ENCODE measurements around the gene TCHHL1. TPM values are rescaled to one million over a fixed set of nuclear protein-coding genes. Genes with fewer than 3 reads are reported as not detected.

The TCHHL1 gene
- total and polyA plus RNA-seq, 2 of the 13 experiments (the other 11 are each of a cell fraction or from before 2014, with no cell fraction given): not detected

DNA sequence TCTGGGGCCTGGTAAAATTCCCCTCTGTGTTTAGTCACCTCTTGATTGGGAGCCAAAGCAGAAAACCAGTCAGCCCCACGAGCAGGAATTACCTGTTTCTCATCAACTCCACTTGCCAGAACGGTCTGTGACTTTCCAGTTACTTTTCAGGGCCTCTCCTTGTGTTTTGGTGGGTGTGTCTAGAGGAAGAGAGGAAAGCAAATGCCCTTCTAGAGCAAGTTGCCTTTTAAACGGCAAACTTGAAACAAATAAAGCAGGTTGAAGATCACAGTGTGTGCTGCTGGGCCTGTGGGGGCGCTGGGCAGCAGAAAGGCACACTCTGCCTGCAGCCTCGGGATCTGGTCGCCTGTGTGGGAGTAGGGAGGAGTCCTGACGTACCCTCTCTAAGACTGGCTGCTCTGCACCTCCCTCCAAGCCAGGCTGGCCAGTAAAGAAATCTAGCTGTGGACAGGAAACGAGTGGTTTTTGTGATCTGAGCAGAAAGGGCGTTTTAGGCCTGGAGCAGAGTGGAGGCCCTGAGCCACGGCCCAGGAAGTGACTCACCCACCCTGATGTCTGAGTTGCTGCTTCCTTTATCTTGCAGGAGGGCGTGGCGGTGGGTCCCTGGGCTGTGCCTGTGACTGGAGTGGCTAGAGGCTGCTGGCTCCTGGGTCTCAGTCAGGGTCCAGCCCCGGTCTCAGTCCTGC lies 41.0 kb downstream of the TCHHL1 start (continued):
- no peak for TF ChIP-seq CCDC6 (CRISPR knock-in tag; IDR thresholded peaks at IDR 0.05)
- TF ChIP-seq SP5 (CRISPR knock-in tag; IDR thresholded peaks at IDR 0.05; ENCODE audit: borderline replicate concordance, low read depth): 0 out of 2 replicates have a peak, but pooled peaks have one; percentile 55
- no peak for TF ChIP-seq ZNF607 (CRISPR knock-in tag; IDR thresholded peaks at IDR 0.05; ENCODE audit: borderline replicate concordance)
- no peak for TF ChIP-seq ZNF205 (CRISPR knock-in tag; IDR thresholded peaks at IDR 0.05)
- TF ChIP-seq ZNF660 (CRISPR knock-in tag; IDR thresholded peaks at IDR 0.05; ENCODE audit: borderline replicate concordance, low read depth): no peak
- no peak for TF ChIP-seq EEA1 (CRISPR knock-in tag; IDR thresholded peaks at IDR 0.05; ENCODE audit: borderline replicate concordance)
- TF ChIP-seq NFYC (CRISPR knock-in tag; IDR thresholded peaks at IDR 0.05): peak; percentile 54; the same call in 1 of the 2 replicates
- no peak for TF ChIP-seq ZEB1 (IDR thresholded peaks at IDR 0.05; ENCODE audit: insufficient replicate concordance, low read depth)
- no peak for TF ChIP-seq NFKB2 (CRISPR knock-in tag; IDR thresholded peaks at IDR 0.05; ENCODE audit: borderline replicate concordance)
- no peak for TF ChIP-seq ZNF776 (CRISPR knock-in tag; IDR thresholded peaks at IDR 0.05)
- peak; percentile 56 for TF ChIP-seq ELF1 (CRISPR knock-in tag; IDR thresholded peaks at IDR 0.05)
- 0 out of 4 replicates have a peak, but pooled peaks of 1 of the 2 experiments have one; percentile 27 for TF ChIP-seq EP300 (IDR thresholded peaks at IDR 0.05; ENCODE audit: low read depth in 2 of 2, low read length in 2 of 2)
- TF ChIP-seq EP300 (CRISPR knock-in tag; IDR thresholded peaks at IDR 0.05; ENCODE audit: borderline replicate concordance): no peak
- peak; percentile 60; the same call in 1 of the 2 replicates for TF ChIP-seq ZNF782 (CRISPR knock-in tag; IDR thresholded peaks at IDR 0.05; ENCODE audit: borderline replicate concordance)
- TF ChIP-seq ZNF253 (CRISPR knock-in tag; IDR thresholded peaks at IDR 0.05; ENCODE audit: borderline replicate concordance): no peak
- TF ChIP-seq HOXA5 (CRISPR knock-in tag; IDR thresholded peaks at IDR 0.05): no peak
- TF ChIP-seq, protein P1, sequence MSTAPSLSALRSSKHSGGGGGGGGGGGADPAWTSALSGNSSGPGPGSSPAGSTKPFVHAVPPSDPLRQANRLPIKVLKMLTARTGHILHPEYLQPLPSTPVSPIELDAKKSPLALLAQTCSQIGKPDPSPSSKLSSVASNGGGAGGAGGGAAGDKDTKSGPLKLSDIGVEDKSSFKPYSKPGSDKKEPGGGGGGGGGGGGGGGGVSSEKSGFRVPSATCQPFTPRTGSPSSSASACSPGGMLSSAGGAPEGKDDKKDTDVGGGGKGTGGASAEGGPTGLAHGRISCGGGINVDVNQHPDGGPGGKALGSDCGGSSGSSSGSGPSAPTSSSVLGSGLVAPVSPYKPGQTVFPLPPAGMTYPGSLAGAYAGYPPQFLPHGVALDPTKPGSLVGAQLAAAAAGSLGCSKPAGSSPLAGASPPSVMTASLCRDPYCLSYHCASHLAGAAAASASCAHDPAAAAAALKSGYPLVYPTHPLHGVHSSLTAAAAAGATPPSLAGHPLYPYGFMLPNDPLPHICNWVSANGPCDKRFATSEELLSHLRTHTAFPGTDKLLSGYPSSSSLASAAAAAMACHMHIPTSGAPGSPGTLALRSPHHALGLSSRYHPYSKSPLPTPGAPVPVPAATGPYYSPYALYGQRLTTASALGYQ (CRISPR knock-in tag; IDR thresholded peaks at IDR 0.05): no peak; the same call in 1 of the 2 replicates
- peak; percentile 85 for TF ChIP-seq JUN (CRISPR knock-in tag; IDR thresholded peaks at IDR 0.05)
- TF ChIP-seq HOXA7 (CRISPR knock-in tag; IDR thresholded peaks at IDR 0.05): no peak
- no peak for TF ChIP-seq LBX2 (CRISPR knock-in tag; IDR thresholded peaks at IDR 0.05; ENCODE audit: borderline replicate concordance)
- no peak for TF ChIP-seq HOXA9 (CRISPR knock-in tag; IDR thresholded peaks at IDR 0.05; ENCODE audit: borderline replicate concordance)
- TF ChIP-seq ZNF142 (CRISPR knock-in tag; IDR thresholded peaks at IDR 0.05): no peak
- no peak for TF ChIP-seq AGO1 (IDR thresholded peaks at IDR 0.05; ENCODE audit: low read depth, low read length, poor library complexity, severe bottlenecking)

All from HepG2 (cell line).